ENCODE results near the gene PROM2.

PROM2 gene

DNA sequence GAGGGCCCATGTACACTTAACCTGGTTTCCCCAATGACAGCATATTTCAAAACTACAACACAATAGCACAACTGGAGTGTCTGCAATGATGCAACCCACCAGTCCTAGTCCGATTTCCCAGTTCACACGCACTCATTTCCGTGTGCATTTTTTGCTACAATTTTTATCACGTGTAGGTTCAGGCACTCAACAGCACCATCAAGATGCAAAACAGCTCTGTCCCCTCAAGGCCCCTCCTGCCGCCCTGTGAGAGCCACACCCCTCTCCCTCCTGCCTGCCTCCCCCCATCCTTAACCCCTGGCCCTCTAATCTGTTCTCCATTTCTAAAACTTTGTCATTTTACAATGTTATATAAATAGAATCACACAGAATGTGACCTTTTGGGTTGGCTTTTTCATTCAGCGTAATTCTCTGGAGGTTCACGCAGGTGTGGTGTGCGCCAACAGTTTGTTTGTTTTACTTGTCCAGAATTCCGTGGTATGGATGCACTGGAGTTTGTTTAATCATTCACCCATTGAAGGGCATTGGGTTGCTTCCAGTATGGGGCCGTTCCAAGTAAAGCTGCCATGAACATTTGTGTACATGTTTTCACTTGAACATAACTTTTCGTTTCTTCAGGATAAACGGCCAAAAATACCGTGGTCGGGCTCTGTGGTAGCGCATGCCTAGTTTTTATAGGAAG lies 31.3 kb downstream of the PROM2 start:
- no peak for DNase-seq (ENCODE audit: low spot score)

DNA sequence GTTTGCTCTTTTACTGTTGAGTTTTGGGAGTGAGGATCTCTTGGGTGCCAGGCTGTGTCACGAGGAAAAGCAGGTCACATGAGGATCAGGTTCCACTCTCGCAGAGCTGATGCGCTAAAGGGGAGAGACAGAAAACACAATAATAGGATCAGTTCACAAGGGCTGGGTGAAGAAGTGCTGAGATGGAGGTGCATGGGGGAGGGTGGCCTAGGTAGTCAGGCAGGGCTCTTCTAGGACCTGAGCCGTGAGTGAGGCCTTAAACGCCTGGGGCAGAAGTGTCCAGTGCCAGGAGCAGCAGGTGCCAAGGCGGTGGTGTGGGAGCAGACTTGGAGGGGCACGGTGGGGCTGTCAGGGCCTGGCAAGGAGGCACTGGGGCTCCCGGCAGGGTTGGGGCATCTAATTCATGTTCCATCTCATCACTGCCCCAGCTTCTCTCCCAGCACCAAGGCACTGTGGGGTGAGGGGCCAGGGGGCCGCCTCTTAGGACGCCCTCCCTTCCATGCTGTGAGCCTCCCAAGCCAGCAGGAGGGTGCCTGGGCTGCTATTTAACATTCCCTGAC lies 32.2 kb downstream of the PROM2 start:
- no peak for DNase-seq (ENCODE audit: low spot score)

- DNase-seq (ENCODE audit: low spot score) = no peak
Observed at GRCh38 chr2:95307036-95307435, 32.8 kb downstream of the PROM2 start.

GRCh38 chr2:95307878-95308277 lies 33.6 kb downstream of the PROM2 start:
- no peak for DNase-seq (ENCODE audit: low spot score)

GRCh38 chr2:95308426-95308990 lies 34.3 kb downstream of the PROM2 start:
- no peak for DNase-seq (ENCODE audit: low spot score)

DNA sequence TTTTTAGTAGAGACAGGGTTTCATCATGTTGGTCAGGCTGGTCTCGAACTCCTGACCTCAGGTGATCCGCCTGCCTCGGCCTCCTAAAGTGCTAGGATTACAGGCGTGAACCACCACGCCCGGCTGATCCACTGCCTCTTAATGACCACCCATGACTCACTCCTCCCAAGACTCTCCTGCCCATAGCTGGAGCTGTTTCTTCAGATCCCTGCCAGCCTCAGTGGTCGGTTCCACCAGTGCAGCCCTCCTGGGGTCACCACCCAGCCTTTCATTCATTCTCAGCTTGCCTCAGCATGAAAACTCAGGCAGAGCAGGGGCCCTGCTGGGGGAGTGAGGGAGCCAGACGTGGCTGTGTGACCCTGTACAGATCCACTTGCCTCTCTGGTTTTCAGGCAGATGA lies 35.4 kb downstream of the PROM2 start:
- DNase-seq (ENCODE audit: low spot score) = no peak

DNA sequence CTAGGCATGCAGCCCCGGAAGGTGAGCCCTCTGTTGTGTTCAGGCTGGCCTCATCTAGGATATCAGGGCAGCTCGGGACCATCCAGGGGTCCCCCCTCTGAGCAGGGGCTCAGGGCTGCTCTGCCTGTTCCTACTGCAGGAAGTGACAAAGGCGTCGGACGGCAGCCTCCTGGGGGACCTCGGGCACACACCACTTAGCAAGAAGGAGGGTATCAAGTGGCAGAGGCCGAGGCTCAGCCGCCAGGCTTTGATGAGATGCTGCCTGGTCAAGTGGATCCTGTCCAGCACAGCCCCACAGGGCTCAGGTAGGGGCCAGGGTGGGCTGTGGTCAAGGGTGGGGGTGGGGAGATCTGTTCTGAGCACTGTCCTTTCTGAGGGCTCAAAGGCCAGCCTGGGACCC lies 36.0 kb downstream of the PROM2 start:
- no peak for DNase-seq (ENCODE audit: low spot score)

DNA sequence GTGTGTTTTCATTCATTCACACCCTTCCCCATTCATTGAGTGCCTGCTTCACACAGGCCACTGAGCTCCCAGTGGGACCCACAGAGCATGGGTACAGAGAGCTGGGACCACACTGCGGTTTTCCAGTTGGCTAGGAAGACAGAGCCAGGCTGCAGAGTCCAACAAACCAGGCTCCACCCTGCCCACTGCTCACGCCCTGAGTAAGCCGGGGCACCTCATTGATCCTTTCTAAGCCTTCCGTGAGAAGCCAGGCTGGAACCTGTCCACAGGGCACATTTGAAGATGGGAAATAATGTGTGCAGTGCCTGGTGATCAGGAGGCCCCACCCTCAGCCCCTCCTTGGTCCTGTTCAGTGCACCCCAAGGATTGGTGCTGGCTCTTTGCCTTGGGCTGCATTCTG lies 36.4 kb downstream of the PROM2 start:
- DNase-seq (ENCODE audit: low spot score) = no peak

DNA sequence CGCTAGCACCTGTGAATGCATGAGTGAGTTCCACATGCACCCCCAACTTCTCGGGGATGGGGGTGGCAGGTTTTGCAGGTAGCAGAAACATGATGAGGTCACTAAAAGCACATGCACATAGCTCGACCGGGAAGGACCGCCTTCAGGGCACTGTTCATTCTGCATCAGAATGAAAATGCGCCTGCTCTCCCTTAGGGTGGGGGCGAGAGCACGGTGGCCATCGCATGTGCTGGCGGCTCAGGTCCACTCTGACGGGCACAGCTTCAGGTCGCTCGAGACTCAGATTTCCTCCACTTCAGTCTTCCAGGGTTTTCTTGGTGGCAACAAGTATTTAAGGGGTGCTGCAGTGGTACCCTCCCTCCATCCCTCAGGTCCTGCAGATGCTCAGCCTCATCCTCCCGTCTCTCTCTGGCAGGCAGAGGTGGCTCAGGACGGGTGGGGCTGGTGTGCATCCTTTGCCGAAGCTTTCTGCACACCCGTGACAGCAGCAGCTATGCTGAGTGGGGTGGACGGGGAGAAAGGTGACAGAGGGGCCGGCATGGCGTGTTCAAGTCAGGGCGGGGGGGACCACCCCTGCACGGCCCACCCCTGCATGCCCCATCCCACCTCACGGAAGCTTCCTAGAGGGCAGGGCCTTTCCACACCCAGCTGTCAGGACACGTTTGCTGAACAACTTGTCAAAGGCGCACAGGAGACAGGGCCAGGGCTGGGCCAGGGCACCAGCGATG lies 37.7 kb downstream of the PROM2 start:
- no peak for DNase-seq (ENCODE audit: low spot score)

GRCh38 chr2:95312543-95313201 lies 38.4 kb downstream of the PROM2 start:
- no peak for DNase-seq (ENCODE audit: low spot score)

- DNase-seq (ENCODE audit: low spot score) = no peak
Observed at GRCh38 chr2:95313296-95314131, 39.3 kb downstream of the PROM2 start.

GRCh38 chr2:95314598-95314963 lies 40.3 kb downstream of the PROM2 start:
- DNase-seq (ENCODE audit: low spot score) = no peak

- DNase-seq (ENCODE audit: low spot score) = peak; percentile 30
Observed at GRCh38 chr2:95314964-95315611, 40.8 kb downstream of the PROM2 start.

- DNase-seq (ENCODE audit: low spot score) = no peak
Observed at GRCh38 chr2:95315801-95316411, 41.7 kb downstream of the PROM2 start.

- no peak for DNase-seq (ENCODE audit: low spot score)
Observed at GRCh38 chr2:95316466-95317122, 42.3 kb downstream of the PROM2 start.

- DNase-seq (ENCODE audit: low spot score) = no peak
Observed at GRCh38 chr2:95317123-95317500, 42.9 kb downstream of the PROM2 start.

DNA sequence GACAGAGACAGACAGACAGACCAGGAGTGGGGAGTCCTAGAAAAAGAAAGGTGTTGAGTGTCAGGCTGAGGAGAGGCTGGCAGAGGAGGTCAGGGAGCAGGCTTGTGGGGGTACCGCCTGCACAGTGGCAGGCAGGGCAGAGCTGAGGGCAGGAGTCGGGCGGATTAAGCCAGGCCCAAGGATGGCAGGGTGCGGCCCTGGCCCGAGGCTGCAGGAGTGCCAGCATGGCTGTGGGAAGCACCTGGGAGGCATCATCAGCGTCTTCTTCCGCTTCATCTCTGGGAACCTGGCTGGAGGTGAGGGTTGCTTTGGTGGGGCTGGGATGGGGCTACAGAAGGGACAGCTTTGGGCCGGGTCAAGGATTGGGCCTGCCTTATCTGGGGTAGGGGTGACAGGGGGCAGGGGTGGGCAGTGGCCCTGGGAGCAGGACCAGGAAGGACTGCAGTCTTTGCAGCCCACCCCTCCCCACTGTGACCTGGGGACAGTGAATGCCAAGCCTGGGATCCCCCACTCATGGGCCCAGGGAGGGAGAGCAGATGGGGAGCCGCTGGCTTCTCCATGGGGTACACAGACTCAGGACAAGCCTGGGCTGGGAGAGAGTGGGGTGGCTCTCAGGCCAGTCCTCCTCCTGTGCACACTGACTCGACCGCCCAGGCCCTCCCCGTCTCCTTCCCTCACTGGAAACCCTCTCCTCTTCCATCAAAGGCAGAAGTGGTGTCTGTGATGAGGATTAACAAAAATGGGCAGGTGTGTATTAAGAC lies 43.6 kb downstream of the PROM2 start:
- no peak for DNase-seq (ENCODE audit: low spot score)

DNA sequence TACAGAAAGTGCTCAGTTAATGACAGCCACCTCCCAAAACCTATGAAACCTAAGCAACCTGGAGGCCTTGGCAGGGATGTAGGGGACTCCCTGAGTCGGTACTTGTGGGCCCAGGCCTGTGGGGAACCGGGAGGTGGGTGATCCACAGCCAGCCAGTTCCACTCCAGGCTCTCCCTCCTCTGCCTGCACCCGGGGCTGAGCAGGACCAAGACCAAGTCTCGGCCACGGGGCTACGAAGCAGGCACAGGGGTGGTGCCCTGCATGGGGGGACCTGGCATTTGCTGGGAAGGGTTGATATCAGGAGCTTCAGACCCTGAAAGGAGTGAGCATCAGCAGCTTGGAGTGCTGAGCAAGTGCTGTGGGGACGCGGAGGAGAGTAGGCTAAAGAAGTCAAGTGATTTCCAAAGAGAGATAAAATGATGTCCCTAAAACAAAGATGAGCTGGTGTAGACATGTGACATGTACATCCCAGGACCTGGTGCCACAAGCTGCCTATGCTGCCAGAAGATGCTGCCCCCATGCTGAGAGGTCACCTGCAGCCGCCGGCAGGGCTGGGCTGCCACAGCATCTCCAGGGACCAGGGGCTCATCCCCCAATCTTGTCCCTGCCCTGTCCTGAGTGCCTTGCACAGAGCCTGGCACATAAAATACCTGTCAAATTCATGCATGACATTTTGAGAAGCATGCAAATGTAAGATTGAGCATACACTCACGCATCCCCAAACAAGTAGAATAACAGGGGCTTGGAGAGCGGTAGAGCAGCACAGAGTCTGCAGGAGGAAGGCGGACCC lies 44.4 kb downstream of the PROM2 start:
- no peak for DNase-seq (ENCODE audit: low spot score)

All from SK-N-DZ (cell line).